Mesodermal cell (in vitro differentiated cells): ENCODE results near the gene SI.
"Not testable (repeated sequence)": the region's sequence is repeated elsewhere in the genome, so short reads cannot be mapped to it uniquely, and the experiment has no call there.

Source experiments
- H3K27ac ChIP-seq: 2 replicates; pipeline ENCODE4 v1.7.0; 2013; ENCODE audit warnings: mild to moderate bottlenecking, low read depth, low read length, moderate library complexity; ENCODE audit not compliant: severe bottlenecking
- H3K36me3 ChIP-seq: 2 replicates; pipeline ENCODE4 v1.7.1; 2013; ENCODE audit warnings: mild to moderate bottlenecking, low read length, moderate library complexity; ENCODE audit not compliant: control insufficient read depth, insufficient read depth
- H3K4me1 ChIP-seq: one replicate; pipeline ENCODE4 v1.7.1; 2013; ENCODE audit warnings: mild to moderate bottlenecking, low read length; ENCODE audit not compliant: insufficient read depth, control insufficient read depth, poor library complexity, severe bottlenecking
- H3K4me3 ChIP-seq: 2 replicates; pipeline ENCODE4 v1.7.0; 2013; ENCODE audit warnings: low read length, control low read depth, mild to moderate bottlenecking; ENCODE audit not compliant: insufficient read depth, poor library complexity, severe bottlenecking; ENCODE audit errors: extremely low read depth
- H3K9me3 ChIP-seq: 2 replicates; pipeline ENCODE4 v1.7.1; 2013; ENCODE audit warnings: mild to moderate bottlenecking, low read length, moderate library complexity; ENCODE audit not compliant: control insufficient read depth
- WGBS, 2 experiments: methylation state at CpG; one replicate each; pipeline ENCODE4 v1.1.5; 2013; ENCODE audit warnings: missing lambda C conversion rate in 2 of 2; ENCODE audit not compliant: insufficient coverage in 2 of 2; 5-methylcytosine and 5-hydroxymethylcytosine counted together

The SI gene

GRCh38 chr3:164984947-164985346, 93.3 kb downstream of the SI start:
- Histone ChIP-seq H3K36me3 (no peaks in the 10 kb centered on the region), H3K27ac (no peak overlapping the region), H3K4me1 (no peaks in the 10 kb centered on the region), H3K9me3 (no peaks in the 10 kb centered on the region), H3K4me3 (no peak overlapping the region)
- 100% methylated on average over 1 of the region's 1 CpG; no CpG with 5 or more reads in 1 of the 2 experiments for WGBS, 2 experiments

DNA sequence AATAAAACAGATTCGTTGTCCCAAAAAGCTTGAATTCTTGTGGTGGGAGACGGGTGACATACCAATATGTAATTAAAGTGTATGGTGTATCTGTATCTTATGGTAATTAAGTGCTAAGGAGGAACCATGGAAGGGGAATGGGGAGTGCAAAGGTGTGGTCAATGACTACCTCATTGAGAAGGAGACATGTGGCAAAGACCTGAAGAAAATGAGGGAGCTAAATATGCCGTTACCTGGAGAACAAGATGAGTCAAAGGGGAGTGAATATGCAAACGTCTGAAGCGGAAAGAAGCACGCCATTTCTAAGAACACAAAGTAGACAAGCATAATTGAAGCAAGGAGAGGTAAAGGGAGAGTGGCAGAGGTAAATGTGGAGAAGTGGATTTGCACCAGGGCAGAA, 115.7 kb downstream of the SI start:
- no peak overlapping the region for H3K27ac ChIP-seq
- WGBS, 2 experiments: 90 to 94% methylated on average over 6 of the region's 6 CpGs
- H3K4me1 ChIP-seq: no peaks in the 10 kb centered on the region
- no peaks in the 10 kb centered on the region for H3K9me3 ChIP-seq
- no peak overlapping the region for H3K4me3 ChIP-seq
- no peaks in the 10 kb centered on the region for H3K36me3 ChIP-seq

- WGBS, 2 experiments: 90 to 95% methylated on average over 3 of the region's 3 CpGs
- Histone ChIP-seq H3K27ac (no peak overlapping the region), H3K4me1 (no peaks in the 10 kb centered on the region), H3K9me3 (no peaks in the 10 kb centered on the region), H3K4me3 (no peak overlapping the region), H3K36me3 (no peaks in the 10 kb centered on the region)
Observed at GRCh38 chr3:164952966-164953365, 125.3 kb downstream of the SI start.

DNA sequence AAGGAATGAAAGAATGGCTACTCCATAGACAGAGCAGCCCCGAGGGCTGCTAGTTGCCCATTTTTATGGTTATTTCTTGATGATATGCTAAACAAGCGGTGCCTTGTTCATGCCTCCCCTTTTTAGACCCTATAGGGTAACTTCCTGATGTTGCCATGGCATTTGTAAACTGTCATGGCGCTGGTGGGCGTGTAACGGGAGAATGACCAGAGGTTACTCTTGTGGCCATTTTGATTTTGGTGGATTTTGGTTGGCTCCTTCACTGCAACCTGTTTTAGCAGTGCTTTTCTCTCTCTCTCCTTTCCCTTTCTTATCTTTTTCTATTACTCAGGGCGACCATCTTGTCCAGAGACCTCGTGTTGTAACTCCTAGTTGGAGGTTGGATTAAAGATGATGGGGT, 126.9 kb downstream of the SI start:
- H3K9me3 ChIP-seq, H3K36me3 ChIP-seq, H3K4me1 ChIP-seq, H3K27ac ChIP-seq, H3K4me3 ChIP-seq: not testable (repeated sequence)
- WGBS, 2 experiments: 76 to 90% methylated on average over 2 to 4 of the region's 7 CpGs

GRCh38 chr3:164940745-164941144, 137.6 kb downstream of the SI start:
- H3K9me3 ChIP-seq: no peaks in the 10 kb centered on the region
- WGBS, 2 experiments: no CpG with 5 or more reads among the region's 1 CpG
- H3K4me1 ChIP-seq: no peaks in the 10 kb centered on the region
- H3K27ac ChIP-seq: no peak overlapping the region
- H3K4me3 ChIP-seq: no peak overlapping the region
- H3K36me3 ChIP-seq: no peaks in the 10 kb centered on the region

DNA sequence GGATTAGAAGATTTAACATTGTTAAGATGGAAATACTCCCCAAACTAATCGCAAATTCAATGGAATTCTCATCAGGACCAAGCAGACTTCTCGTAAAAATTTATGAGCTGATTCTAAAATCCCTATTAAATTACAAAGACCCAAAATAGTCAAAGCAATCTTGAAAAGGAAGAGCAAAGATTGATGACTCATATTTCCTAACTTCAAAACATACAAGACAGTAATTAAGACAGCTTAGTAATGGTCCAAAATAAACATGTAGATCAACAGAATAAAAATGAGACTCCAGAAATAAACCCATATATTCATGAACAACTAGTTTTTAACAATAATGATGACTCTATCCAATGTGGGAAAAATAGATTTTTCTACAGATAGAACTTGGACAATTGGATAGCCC, 148.7 kb downstream of the SI start:
- no peaks in the 10 kb centered on the region for H3K4me1 ChIP-seq
- no peaks in the 10 kb centered on the region for H3K9me3 ChIP-seq
- no peak overlapping the region for H3K4me3 ChIP-seq
- no peak overlapping the region for H3K27ac ChIP-seq
- no peaks in the 10 kb centered on the region for H3K36me3 ChIP-seq
- WGBS, 2 experiments: 80% methylated on average over 1 of the region's 2 CpGs; no CpG with 5 or more reads in 1 of the 2 experiments
